Measurements from ENCODE around the gene THOC5.

DNA sequence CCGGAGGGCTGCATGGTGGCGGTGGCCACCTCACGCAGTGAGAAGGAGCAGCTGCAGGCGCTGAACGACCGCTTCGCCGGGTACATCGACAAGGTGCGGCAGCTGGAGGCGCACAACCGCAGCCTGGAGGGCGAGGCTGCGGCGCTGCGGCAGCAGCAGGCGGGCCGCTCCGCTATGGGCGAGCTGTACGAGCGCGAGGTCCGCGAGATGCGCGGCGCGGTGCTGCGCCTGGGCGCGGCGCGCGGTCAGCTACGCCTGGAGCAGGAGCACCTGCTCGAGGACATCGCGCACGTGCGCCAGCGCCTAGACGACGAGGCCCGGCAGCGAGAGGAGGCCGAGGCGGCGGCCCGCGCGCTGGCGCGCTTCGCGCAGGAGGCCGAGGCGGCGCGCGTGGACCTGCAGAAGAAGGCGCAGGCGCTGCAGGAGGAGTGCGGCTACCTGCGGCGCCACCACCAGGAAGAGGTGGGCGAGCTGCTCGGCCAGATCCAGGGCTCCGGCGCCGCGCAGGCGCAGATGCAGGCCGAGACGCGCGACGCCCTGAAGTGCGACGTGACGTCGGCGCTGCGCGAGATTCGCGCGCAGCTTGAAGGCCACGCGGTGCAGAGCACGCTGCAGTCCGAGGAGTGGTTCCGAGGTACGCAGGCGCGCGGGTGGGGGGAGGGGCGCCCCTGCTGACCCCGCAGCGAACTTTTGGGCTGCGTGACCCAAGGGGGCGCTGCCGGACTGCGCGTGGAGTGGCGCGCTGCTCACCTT lies 72.9 kb downstream of the THOC5 start:
- TF ChIP-seq, protein P1, sequence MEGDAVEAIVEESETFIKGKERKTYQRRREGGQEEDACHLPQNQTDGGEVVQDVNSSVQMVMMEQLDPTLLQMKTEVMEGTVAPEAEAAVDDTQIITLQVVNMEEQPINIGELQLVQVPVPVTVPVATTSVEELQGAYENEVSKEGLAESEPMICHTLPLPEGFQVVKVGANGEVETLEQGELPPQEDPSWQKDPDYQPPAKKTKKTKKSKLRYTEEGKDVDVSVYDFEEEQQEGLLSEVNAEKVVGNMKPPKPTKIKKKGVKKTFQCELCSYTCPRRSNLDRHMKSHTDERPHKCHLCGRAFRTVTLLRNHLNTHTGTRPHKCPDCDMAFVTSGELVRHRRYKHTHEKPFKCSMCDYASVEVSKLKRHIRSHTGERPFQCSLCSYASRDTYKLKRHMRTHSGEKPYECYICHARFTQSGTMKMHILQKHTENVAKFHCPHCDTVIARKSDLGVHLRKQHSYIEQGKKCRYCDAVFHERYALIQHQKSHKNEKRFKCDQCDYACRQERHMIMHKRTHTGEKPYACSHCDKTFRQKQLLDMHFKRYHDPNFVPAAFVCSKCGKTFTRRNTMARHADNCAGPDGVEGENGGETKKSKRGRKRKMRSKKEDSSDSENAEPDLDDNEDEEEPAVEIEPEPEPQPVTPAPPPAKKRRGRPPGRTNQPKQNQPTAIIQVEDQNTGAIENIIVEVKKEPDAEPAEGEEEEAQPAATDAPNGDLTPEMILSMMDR (IDR thresholded peaks at IDR 0.05), result peak in 1 of 3 experiments; percentile 28
- TF ChIP-seq POLR2A (IDR thresholded peaks at IDR 0.05), result no peak
